ENCODE measurements around the gene GRID1.

Gene GRID1

DNA sequence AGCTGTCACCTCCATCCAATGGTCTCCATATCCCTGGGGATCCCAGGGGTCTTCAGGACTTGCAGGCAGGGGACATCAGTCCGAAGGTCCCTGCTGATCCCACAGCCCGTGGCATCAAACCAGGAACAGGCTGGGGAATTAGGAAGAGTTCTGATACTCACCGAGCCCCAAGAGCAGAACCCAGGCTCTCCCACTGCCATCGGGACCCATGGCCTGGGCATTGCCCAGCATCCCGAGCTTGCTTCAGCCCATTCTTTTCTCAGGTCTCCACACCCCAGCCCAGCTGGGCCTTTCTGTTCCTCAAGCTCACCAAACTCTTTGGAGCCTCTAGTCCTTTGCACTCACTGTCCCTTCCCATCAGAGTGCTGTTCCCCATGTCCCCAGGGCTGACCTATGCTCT is 280.9 kb downstream of the GRID1 start:
- DNase-seq (ENCODE audit: insufficient read length, low spot score) (no peak), FAIRE-seq (no peak)
- TF ChIP-seq CTCF (IDR thresholded peaks at IDR 0.05; ENCODE audit: insufficient read depth, missing control alignments): no peak

DNA sequence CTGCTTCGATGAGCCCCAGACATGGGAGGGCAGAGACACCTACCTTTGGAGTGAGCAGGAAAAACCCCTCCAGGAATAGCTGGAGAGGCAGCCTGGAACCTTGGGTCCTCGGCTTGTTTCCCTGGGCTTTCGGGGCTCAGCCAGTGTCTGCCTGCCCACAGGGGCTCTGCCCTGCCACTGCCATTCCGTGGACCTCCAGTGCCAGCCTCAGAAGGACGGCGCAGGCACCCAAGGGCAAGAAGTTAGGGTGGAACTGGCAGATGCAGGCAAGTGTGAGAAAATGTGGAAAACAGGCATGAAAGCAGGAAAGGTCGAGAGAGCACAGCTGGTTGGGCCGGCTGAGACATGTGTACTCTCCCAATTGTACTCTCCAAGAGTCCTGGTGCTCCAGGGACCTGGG is 281.5 kb downstream of the GRID1 start:
- DNase-seq (ENCODE audit: insufficient read length, low spot score) (no peak), FAIRE-seq (no peak)
- TF ChIP-seq CTCF (IDR thresholded peaks at IDR 0.05; ENCODE audit: insufficient read depth, missing control alignments): no peak

- no peak for FAIRE-seq
- TF ChIP-seq CTCF (IDR thresholded peaks at IDR 0.05; ENCODE audit: insufficient read depth, missing control alignments): no peak
Observed at GRCh38 chr10:86084585-86084984, 282.0 kb downstream of the GRID1 start.

DNA sequence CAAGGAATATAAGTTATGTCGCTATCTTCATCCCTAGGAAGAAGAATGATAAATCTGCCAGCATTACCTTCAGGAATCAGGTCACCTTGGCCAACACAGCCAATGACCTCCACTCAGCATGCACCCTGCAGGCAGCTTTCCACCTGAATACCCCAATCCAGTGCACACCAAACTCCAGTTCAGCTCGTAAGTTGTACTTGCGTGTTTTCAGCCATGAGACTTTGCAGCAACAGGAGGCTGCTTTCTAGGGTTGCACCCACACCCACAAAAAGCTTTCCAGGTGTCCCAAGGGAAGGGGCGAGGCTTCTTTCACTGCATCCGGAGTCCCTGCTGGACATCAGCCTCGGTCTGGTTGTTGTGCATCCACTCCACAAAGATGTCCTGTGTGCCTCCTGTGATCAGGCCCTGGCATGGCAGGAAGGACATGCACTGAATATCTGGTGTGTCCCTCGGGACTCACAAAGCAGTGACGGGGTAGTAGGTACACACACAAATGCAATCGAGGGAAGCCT is 282.9 kb downstream of the GRID1 start:
- no peak for DNase-seq (ENCODE audit: insufficient read length, low spot score)
- no peak for FAIRE-seq
- no peak for TF ChIP-seq CTCF (IDR thresholded peaks at IDR 0.05; ENCODE audit: insufficient read depth, missing control alignments)

More at GRCh38 chr10:86084585-86084984, 282.0 kb downstream of the GRID1 start:
- DNase-seq (ENCODE audit: insufficient read length, low spot score): no peak

DNA sequence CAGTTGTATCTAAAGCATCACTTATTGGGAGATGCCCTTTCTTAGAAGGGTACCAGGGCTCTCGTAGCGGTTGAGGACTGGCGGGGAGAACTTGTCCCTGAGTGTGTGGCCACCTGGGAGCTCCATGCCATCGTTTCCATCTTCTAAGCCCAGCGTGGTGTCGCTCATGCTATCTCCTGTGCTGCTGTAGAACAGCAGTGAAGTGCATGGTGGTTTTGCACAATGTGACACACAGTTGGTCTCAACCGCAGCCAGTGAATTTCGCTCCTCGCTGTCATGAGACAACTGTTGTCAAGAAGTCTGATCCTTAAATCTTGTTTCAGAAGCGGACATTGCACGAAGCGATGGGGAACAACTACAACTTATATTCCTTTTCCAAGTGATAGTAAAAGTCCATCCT is 283.4 kb downstream of the GRID1 start:
- no peak for DNase-seq (ENCODE audit: insufficient read length, low spot score)
- no peak for TF ChIP-seq CTCF (IDR thresholded peaks at IDR 0.05; ENCODE audit: insufficient read depth, missing control alignments)
- FAIRE-seq: no peak

GRCh38 chr10:86082556-86082955 is 284.0 kb downstream of the GRID1 start:
- FAIRE-seq: no peak
- no peak for TF ChIP-seq CTCF (IDR thresholded peaks at IDR 0.05; ENCODE audit: insufficient read depth, missing control alignments)
- no peak for DNase-seq (ENCODE audit: insufficient read length, low spot score)

DNA sequence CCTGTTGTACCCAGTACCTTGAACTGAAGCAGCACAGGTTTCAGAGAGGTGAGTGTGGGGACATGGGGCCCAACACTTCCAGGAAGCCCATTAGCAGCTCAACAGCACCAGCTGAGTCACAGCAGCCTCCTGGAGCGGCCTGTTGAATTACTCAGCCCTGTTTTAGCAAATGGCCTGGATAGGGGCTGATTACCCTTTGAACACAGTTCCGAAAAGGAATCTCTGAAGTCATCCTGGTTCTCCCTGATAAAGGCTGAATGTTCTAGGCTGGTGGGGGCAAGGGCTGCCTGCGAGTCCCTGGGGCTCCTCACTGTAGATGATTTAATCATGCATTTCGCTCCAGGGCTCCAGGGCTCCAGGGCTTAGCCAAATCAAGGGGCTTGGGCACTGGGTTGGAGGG is 287.5 kb downstream of the GRID1 start:
- no peak for TF ChIP-seq CTCF (IDR thresholded peaks at IDR 0.05; ENCODE audit: insufficient read depth, missing control alignments)
- DNase-seq (ENCODE audit: insufficient read length, low spot score) (no peak), FAIRE-seq (no peak)
